HepG2 (cell line): ENCODE measurements around the gene ESPN. TPM values are rescaled to one million over a fixed set of nuclear protein-coding genes. Genes with fewer than 3 reads are reported as not detected.

Experiments
- ATAC-seq: fragments of 200-7000 bp; cut with Tn5 transposase; 3 replicates; pipeline ENCODE4 v1.9.1; 2020; ENCODE audit warnings: mild to moderate bottlenecking, moderate library complexity
- BruUV-seq: library from RNA; stranded (reverse); fragments of 400-500 nt; replicated peaks from 2 replicates; lab custom pipeline; 2021; lab: Mats Ljungman, UMichigan
- CTCF ChIA-PET: fragments of 300-600 bp; formaldehyde crosslinking; extraction: SDS; loops from one replicate; lab custom pipeline; 2021; ENCODE audit warnings: low total read pairs, inconsistent platforms, low intra/inter-chr PET ratio; lab: Yijun Ruan, JAX
- POLR2A ChIA-PET: fragments of 350-600 bp; sonication (Branson Sonifier 250); formaldehyde crosslinking; loops from one replicate; lab custom pipeline; 2020; ENCODE audit warnings: antibody characterized with exemption, inconsistent platforms; lab: Yijun Ruan, JAX
- DNase-seq: peaks from one replicate; pipeline ENCODE4 v3.0.0-alpha.2; 2015; ENCODE audit warnings: low spot score
- FAIRE-seq: peaks from 3 replicates; lab custom pipeline; 2011; peaks lifted over from hg19 to GRCh38; lab: Jason Lieb, UNC
- H2AFZ ChIP-seq: one replicate; pipeline ENCODE4 v1.6.1; 2011; ENCODE audit warnings: low read length, inconsistent platforms
- H3K27ac ChIP-seq: fragments of 300-600 bp; 3 replicates; pipeline ENCODE4 v1.8.0; 2011; ENCODE audit warnings: mixed run types, mild to moderate bottlenecking, mixed read lengths, low read length, inconsistent platforms; ENCODE audit not compliant: insufficient read depth; ENCODE audit errors: extremely low read length
- H3K27me3 ChIP-seq, 2 experiments: fragments of 200-600 bp in 1 of 2; 2 replicates in 1 of 2; 3 replicates in 1 of 2; pipeline versions ENCODE4 v1.6.0 to v1.8.0; 2011; ENCODE audit warnings: low read length in 2 of 2, mild to moderate bottlenecking in 2 of 2, moderate library complexity in 2 of 2, inconsistent platforms in 1 of 2; ENCODE audit not compliant: insufficient read depth in 2 of 2, control insufficient read depth in 1 of 2
- H3K36me3 ChIP-seq, 2 experiments: fragments of 200-600 bp in 1 of 2; replicated peaks in 1 of 2; 2 replicates in 1 of 2; 3 replicates in 1 of 2; pipeline versions ENCODE4 v1.5.1 to v1.8.0; 2011; ENCODE audit warnings: low read length in 2 of 2, inconsistent platforms in 1 of 2; ENCODE audit not compliant: insufficient read depth in 2 of 2, control insufficient read depth in 1 of 2
- H3K4me1 ChIP-seq: 2 replicates; pipeline ENCODE4 v1.5.1; 2012; ENCODE audit warnings: low read length, inconsistent platforms; ENCODE audit not compliant: insufficient read depth
- H3K4me2 ChIP-seq: 2 replicates; pipeline ENCODE4 v1.6.0; 2011; ENCODE audit warnings: low read depth, low read length, inconsistent platforms
- H3K4me3 ChIP-seq, 3 experiments: fragments of 200-600 bp in 1 of 3; sonication (generic), shearing (Covaris generic) in 1 of 3; replicated peaks in 1 of 3; 2 replicates each; pipeline ENCODE4 v1.5.1; 2011 to 2016; ENCODE audit warnings: low read length in 3 of 3, inconsistent platforms in 2 of 3, low read depth in 2 of 3, mild to moderate bottlenecking in 2 of 3, control low read depth in 1 of 3, mixed read lengths in 1 of 3; ENCODE audit not compliant: insufficient read depth in 1 of 3
- H3K79me2 ChIP-seq: one replicate; pipeline ENCODE4 v1.6.1; 2011; ENCODE audit warnings: low read length, inconsistent platforms; ENCODE audit not compliant: insufficient read depth
- H3K9ac ChIP-seq: 2 replicates; pipeline ENCODE4 v1.6.0; 2011; ENCODE audit warnings: mild to moderate bottlenecking, low read depth, low read length, inconsistent platforms; ENCODE audit not compliant: insufficient read depth
- H3K9me3 ChIP-seq: 2 replicates; pipeline ENCODE4 v1.5.1; 2012; ENCODE audit warnings: mild to moderate bottlenecking, low read length
- H4K20me1 ChIP-seq: 2 replicates; pipeline ENCODE4 v1.6.0; 2011; ENCODE audit warnings: inconsistent platforms, mild to moderate bottlenecking, low read length, moderate library complexity; ENCODE audit not compliant: insufficient read depth
- AGO1 ChIP-seq: fragments of 200-400 bp; formaldehyde crosslinking; IDR thresholded peaks from 2 replicates; pipeline ENCODE4 v1.6.1; 2017; ENCODE audit warnings: mild to moderate bottlenecking, low read depth, low read length, moderate library complexity; ENCODE audit not compliant: poor library complexity, severe bottlenecking
- CAMTA2 ChIP-seq: sonication (generic); formaldehyde crosslinking; IDR thresholded peaks from 2 replicates; pipeline ENCODE4 v1.4.0; 2020; ENCODE audit warnings: mild to moderate bottlenecking, missing genetic modification reagents, borderline replicate concordance
- CBFB ChIP-seq: sonication (generic); formaldehyde crosslinking; IDR thresholded peaks from 2 replicates; pipeline ENCODE4 v1.4.0; 2020; ENCODE audit warnings: missing genetic modification reagents
- IKZF1 ChIP-seq: fragments of 450-650 bp; IDR thresholded peaks from 2 replicates; pipeline ENCODE4 v1.7.1; 2016
- IRF2 ChIP-seq: IDR thresholded peaks from 2 replicates; pipeline ENCODE4 v1.6.1; 2018; ENCODE audit warnings: missing genetic modification reagents, missing compliant biosample characterization
- PATZ1 ChIP-seq: sonication (generic); formaldehyde crosslinking; IDR thresholded peaks from 2 replicates; pipeline ENCODE4 v1.4.0; 2020; ENCODE audit warnings: missing genetic modification reagents
- PAX8 ChIP-seq: sonication (generic); formaldehyde crosslinking; IDR thresholded peaks from 2 replicates; pipeline ENCODE4 v1.8.0; 2022; ENCODE audit warnings: mild to moderate bottlenecking, missing genetic modification reagents, borderline replicate concordance
- SRSF1 ChIP-seq: fragments of 200-400 bp; formaldehyde crosslinking; optimal IDR thresholded peaks from 2 replicates; pipeline ENCODE3; 2017; ENCODE audit warnings: mild to moderate bottlenecking, low read depth, low read length, moderate library complexity
- TGIF2 ChIP-seq: IDR thresholded peaks from 2 replicates; pipeline ENCODE4 v1.6.1; 2016; ENCODE audit warnings: control low read depth, missing compliant biosample characterization
- ZNF687 ChIP-seq: sonication (generic); formaldehyde crosslinking; IDR thresholded peaks from 2 replicates; pipeline ENCODE4 v1.5.1; 2020; ENCODE audit warnings: mild to moderate bottlenecking, missing genetic modification reagents, moderate library complexity
- ZNF839 ChIP-seq: sonication (generic); formaldehyde crosslinking; IDR thresholded peaks from 2 replicates; pipeline ENCODE4 v1.4.0; 2020; ENCODE audit warnings: missing genetic modification reagents, mild to moderate bottlenecking, borderline replicate concordance
- ZSCAN22 ChIP-seq: sonication (generic); formaldehyde crosslinking; IDR thresholded peaks from 2 replicates; pipeline ENCODE4 v1.4.0; 2020; ENCODE audit warnings: mild to moderate bottlenecking, missing genetic modification reagents
- WGBS: methylation state at CpG from one replicate; pipeline ENCODE4 v1.1.6; 2017; ENCODE audit warnings: low lambda C conversion rate; 5-methylcytosine and 5-hydroxymethylcytosine counted together
- in situ Hi-C: cut with HindIII; loops from 2 replicates; pipeline ENCODE4 v1.10.0; 2017; ENCODE audit warnings: low pct_unique_long_range_greater_than_20kb; ENCODE audit not compliant: extremely low pct_ligation_motif_present
- intact Hi-C: fragments of 100-400 bp; cut with micrococcal nuclease; formaldehyde crosslinking; loops from one replicate; pipeline ENCODE4 v1.10.0; 2022; ENCODE audit not compliant: unreplicated experiment
- polyA plus RNA-seq, 8 experiments: library from polyadenylated mRNA; depleted of rRNA in 3 of 8; stranded (reverse) in 7 of 8; unstranded in 1 of 8; fragments of >200 nt; fragmentation: Illumina TruSeq in 4 of 8; extraction: Trizol in 4 of 8; gene quantifications; 2 replicates each; pipeline versions ENCODE4 v1.2.1 to v1.2.3, GENCODE V29; 2011 to 2016; ENCODE audit warnings: low read depth in 4 of 8, missing spikeins in 1 of 8, mixed read lengths in 1 of 8; ENCODE audit not compliant: insufficient read depth in 1 of 8
- total RNA-seq, 5 experiments: library from RNA; depleted of rRNA; stranded (reverse); fragments of >200 nt; fragmentation: Illumina TruSeq; extraction: Trizol; gene quantifications; 2 replicates each; pipeline ENCODE4 v1.2.3, GENCODE V29; 2016; ENCODE audit warnings: low read depth in 1 of 5
- TF ChIP-seq, protein P1 (sequence below): sonication (generic); IDR thresholded peaks from 2 replicates; pipeline ENCODE4 v1.6.1; 2016; ENCODE audit warnings: low read depth, borderline replicate concordance

Gene ESPN
- total and polyA plus RNA-seq, 2 of the 13 experiments (the other 11 are each of a cell fraction or from before 2014, with no cell fraction given): 48.6 to 54.2 TPM

DNA sequence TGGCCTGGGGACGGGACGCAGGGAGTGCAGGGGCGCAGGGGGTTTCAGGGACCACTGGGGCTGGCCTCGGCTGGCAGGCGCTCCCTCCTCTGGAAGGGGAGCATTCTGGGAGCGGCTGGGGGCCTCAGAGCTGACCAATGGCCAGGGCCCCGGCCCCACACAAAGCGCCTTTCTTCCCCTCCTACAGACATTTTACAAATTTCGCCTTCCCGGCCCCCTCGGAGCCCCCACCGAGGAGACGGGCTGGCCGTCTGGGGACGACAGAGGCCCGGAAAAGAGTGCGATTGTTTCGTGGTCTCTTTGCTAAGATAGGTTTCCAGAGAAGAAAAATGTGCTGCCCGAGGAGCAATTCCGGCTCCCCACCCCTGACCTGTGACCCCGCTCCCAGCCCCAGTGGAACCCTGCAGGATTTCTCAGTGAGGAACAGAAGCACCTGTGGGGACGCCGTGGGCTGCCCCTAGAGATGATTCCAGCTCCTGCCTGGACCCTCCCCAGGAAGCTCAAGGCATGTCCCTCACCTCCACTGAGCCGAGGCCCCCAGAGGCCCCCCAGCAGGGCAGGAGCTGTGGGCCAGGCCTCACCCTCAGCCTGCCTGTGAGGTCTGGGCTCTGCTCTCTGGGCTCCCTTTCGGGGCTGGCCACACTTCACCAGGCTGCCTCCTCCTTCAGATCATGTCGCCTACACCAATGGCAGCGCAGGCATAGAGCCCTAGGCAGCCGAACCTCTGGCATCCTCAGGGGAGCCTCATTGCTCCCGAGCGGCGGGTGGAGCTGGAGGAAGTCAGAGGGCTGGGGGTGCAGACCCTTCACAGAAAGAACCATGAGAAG lies 81.8 kb downstream of the ESPN start:
- in situ Hi-C loops: no loop called here
- H3K4me3 ChIP-seq: peak overlapping the region in 1 of 3 experiments; percentile 18; a peak in 2 of 6 replicates
- H3K79me2 ChIP-seq: no peaks in the 10 kb centered on the region
- TF ChIP-seq CBFB (CRISPR knock-in tag) (no peak), CAMTA2 (CRISPR knock-in tag) (no peak), SRSF1 (peak; percentile 29), ZNF687 (CRISPR knock-in tag) (peak; percentile 0; the same call in 1 of the 2 replicates), PATZ1 (CRISPR knock-in tag) (peak; percentile 37; the same call in 1 of the 2 replicates), IKZF1 (no peak), ZSCAN22 (CRISPR knock-in tag) (peak; percentile 95), IRF2 (no peak), TGIF2 (CRISPR knock-in tag) (no peak), ZNF839 (CRISPR knock-in tag) (no peak), PAX8 (CRISPR knock-in tag) (no peak), AGO1 (no peak)
- TF ChIP-seq, protein P1, sequence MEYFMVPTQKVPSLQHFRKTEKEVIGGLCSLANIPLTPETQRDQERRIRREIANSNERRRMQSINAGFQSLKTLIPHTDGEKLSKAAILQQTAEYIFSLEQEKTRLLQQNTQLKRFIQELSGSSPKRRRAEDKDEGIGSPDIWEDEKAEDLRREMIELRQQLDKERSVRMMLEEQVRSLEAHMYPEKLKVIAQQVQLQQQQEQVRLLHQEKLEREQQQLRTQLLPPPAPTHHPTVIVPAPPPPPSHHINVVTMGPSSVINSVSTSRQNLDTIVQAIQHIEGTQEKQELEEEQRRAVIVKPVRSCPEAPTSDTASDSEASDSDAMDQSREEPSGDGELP: no peak
- no peaks in the 10 kb centered on the region for H4K20me1 ChIP-seq
- H3K9me3 ChIP-seq: no peaks in the 10 kb centered on the region
- H3K36me3 ChIP-seq: no peaks in the 10 kb centered on the region
- intact Hi-C loops: no loop called here
- peak overlapping the region; percentile 40 for H3K4me2 ChIP-seq
- H3K9ac ChIP-seq: no peak overlapping the region
- DNase-seq: no peak
- peaks cover 64% of the 10 kb centered on the region for H3K4me1 ChIP-seq
- peaks cover 30 to 68% of the 10 kb centered on the region in 2 experiments; a peak in 4 of 5 replicates for H3K27me3 ChIP-seq
- WGBS: 43% methylated on average over 7 of the region's 31 CpGs
- no peak overlapping the region for H3K27ac ChIP-seq
- ChIA-PET POLR2A (interaction anchor here (1.3 kb wide), 1 partner anchor 7 kb away, joined by 5 read pairs; no protein-coding TSS in a partner anchor), CTCF (no interaction called here)
- FAIRE-seq: no peak
- ATAC-seq: no peak
- H2AFZ ChIP-seq: no peak overlapping the region
- BruUV-seq: no TSS peak
